NT2/D1 (cell line): ENCODE measurements around the gene ATXN10.

Experiments
- YY1 ChIP-seq: IDR thresholded peaks from 2 replicates; pipeline ENCODE4 v1.6.1; 2011; ENCODE audit not compliant: insufficient read length, insufficient read depth
- ZNF274 ChIP-seq: IDR thresholded peaks from 2 replicates; pipeline ENCODE4 v1.6.1; 2011; ENCODE audit warnings: mild to moderate bottlenecking, low read depth, low read length

- TF ChIP-seq YY1 (no peak), ZNF274 (no peak)
Observed at GRCh38 chr22:45819305-45819704, 147.7 kb downstream of the ATXN10 start.
